Keratinocyte (primary cell): Measurements from ENCODE around the gene BARX2. TPM values are rescaled to one million over a fixed set of nuclear protein-coding genes. Genes with fewer than 3 reads are reported as not detected.

ENCODE experiments used
- DNase-seq: peaks from one replicate; pipeline ENCODE4 v3.0.0-alpha.2; 2011; ENCODE audit warnings: low read depth, missing footprints, low spot score
- FAIRE-seq: peaks from 2 replicates; lab custom pipeline; 2011; peaks lifted over from hg19 to GRCh38; lab: Jason Lieb, UNC
- H2AFZ ChIP-seq: 2 replicates; pipeline ENCODE4 v1.6.0; 2012; ENCODE audit warnings: low read length, control low read depth, inconsistent platforms; ENCODE audit not compliant: control insufficient read depth
- H3K27ac ChIP-seq: 2 replicates; pipeline ENCODE4 v1.5.1; 2011; ENCODE audit warnings: low read length; ENCODE audit not compliant: control insufficient read depth, insufficient read depth
- H3K27me3 ChIP-seq: 3 replicates; pipeline ENCODE4 v1.6.0; 2011; ENCODE audit warnings: low read length; ENCODE audit not compliant: control insufficient read depth, insufficient read depth; ENCODE audit errors: extremely low read depth
- H3K36me3 ChIP-seq, 2 experiments: 2 replicates in 1 of 2; 3 replicates in 1 of 2; pipeline ENCODE4 v1.5.1; 2011; ENCODE audit warnings: low read length in 2 of 2, mild to moderate bottlenecking in 1 of 2; ENCODE audit not compliant: control insufficient read depth in 2 of 2, insufficient read depth in 2 of 2; ENCODE audit errors: extremely low read depth in 1 of 2
- H3K4me1 ChIP-seq: 3 replicates; pipeline ENCODE4 v1.5.1; 2011; ENCODE audit warnings: low read length; ENCODE audit not compliant: control insufficient read depth, insufficient read depth; ENCODE audit errors: extremely low read depth
- H3K4me2 ChIP-seq: 3 replicates; pipeline ENCODE4 v1.6.0; 2011; ENCODE audit warnings: low read depth, low read length; ENCODE audit not compliant: control insufficient read depth, insufficient read depth; ENCODE audit errors: extremely low read depth
- H3K4me3 ChIP-seq, 3 experiments: fragments of 200-600 bp in 1 of 3; sonication (generic) in 1 of 3; 2 replicates in 2 of 3; 3 replicates in 1 of 3; pipeline ENCODE4 v1.5.1; 2011 to 2016; ENCODE audit warnings: low read length in 3 of 3, mild to moderate bottlenecking in 3 of 3, control low read depth in 2 of 3, inconsistent platforms in 1 of 3, low read depth in 1 of 3, mixed read lengths in 1 of 3, mixed run types in 1 of 3, moderate library complexity in 1 of 3; ENCODE audit not compliant: control insufficient read depth in 2 of 3, insufficient read depth in 2 of 3; ENCODE audit errors: extremely low read depth in 1 of 3
- H3K79me2 ChIP-seq: 2 replicates; pipeline ENCODE4 v1.6.0; 2012; ENCODE audit warnings: low read length; ENCODE audit not compliant: control insufficient read depth, insufficient read depth
- H3K9ac ChIP-seq: 3 replicates; pipeline ENCODE4 v1.6.0; 2011; ENCODE audit warnings: low read length; ENCODE audit not compliant: control insufficient read depth, insufficient read depth; ENCODE audit errors: extremely low read depth
- H3K9me1 ChIP-seq: 3 replicates; pipeline ENCODE4 v1.6.0; 2011; ENCODE audit warnings: low read length; ENCODE audit not compliant: control insufficient read depth, insufficient read depth; ENCODE audit errors: extremely low read depth
- H3K9me3 ChIP-seq: 2 replicates; pipeline ENCODE4 v1.5.1; 2012; ENCODE audit warnings: low read depth, low read length; ENCODE audit not compliant: control insufficient read depth
- H4K20me1 ChIP-seq: 3 replicates; pipeline ENCODE4 v1.6.0; 2011; ENCODE audit warnings: low read length; ENCODE audit not compliant: control insufficient read depth, insufficient read depth; ENCODE audit errors: extremely low read depth
- EZH2 ChIP-seq: IDR thresholded peaks from one replicate; pipeline ENCODE4 v1.6.1; 2012; ENCODE audit warnings: inconsistent platforms, mild to moderate bottlenecking, low read length, moderate library complexity
- dilution Hi-C: fragments of 300-500 bp; cut with MboI; formaldehyde crosslinking; loops from one replicate; pipeline ENCODE4 v1.7.0; 2020; ENCODE audit warnings: low sequenced_read_pairs; ENCODE audit not compliant: extremely low pct_ligation_motif_present
- polyA plus RNA-seq, 5 experiments: library from polyadenylated mRNA; depleted of rRNA in 3 of 5; stranded (reverse) in 3 of 5; stranded (forward) in 1 of 5; unstranded in 1 of 5; fragments of >200 nt; gene quantifications; 1 replicate in 1 of 5; 2 replicates in 3 of 5; 3 replicates in 1 of 5; pipeline versions ENCODE4 v1.2.1 to v1.2.3, GENCODE V29; 2011 to 2012; ENCODE audit warnings: missing spikeins in 2 of 5, low read depth in 1 of 5, low replicate concordance in 1 of 5
- TF ChIP-seq, protein P1 (sequence below), 3 experiments: IDR thresholded peaks in 1 of 3; conservative IDR thresholded peaks in 1 of 3; optimal IDR thresholded peaks in 1 of 3; 2 replicates in 2 of 3; 3 replicates in 1 of 3; pipeline versions ENCODE3 to v1.5.1; 2011; ENCODE audit warnings: low read length in 3 of 3, mild to moderate bottlenecking in 3 of 3, moderate library complexity in 2 of 3, control low read depth in 1 of 3, inconsistent platforms in 1 of 3; ENCODE audit not compliant: insufficient read depth in 2 of 3; ENCODE audit errors: extremely low read depth in 1 of 3

BARX2 gene
- polyA plus RNA-seq, 1 donor (not counting 4 experiments of a cell fraction or from before 2014, with no cell fraction given), result 0.87 TPM

DNA sequence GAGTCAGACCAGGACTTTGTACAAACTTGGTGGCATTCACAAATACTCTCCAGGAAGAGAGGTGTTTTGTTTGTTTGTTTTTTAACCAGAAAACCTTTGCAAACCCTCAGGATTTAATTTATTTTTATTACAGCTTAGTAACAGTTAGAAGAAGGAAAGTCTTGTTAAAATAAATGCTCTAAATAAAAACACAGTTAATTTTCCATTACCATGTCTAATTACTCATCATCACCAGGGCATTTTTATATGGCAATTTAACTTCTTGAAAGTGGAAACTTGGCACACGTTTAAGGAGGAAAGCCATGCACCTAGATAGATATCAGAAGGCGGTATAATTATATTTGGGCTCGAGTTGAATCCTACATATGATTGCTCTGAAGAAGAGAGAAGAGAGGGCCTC lies 7.4 kb downstream of the BARX2 start:
- dilution Hi-C loops, result no loop called here
- Histone ChIP-seq H4K20me1 (no peaks in the 10 kb centered on the region), H3K9ac (no peak overlapping the region), H3K4me3 (no peak overlapping the region), H3K9me1 (no peaks in the 10 kb centered on the region), H3K27me3 (no peaks in the 10 kb centered on the region), H3K4me1 (no peaks in the 10 kb centered on the region), H3K36me3 (no peaks in the 10 kb centered on the region), H3K9me3 (no peaks in the 10 kb centered on the region), H3K27ac (no peak overlapping the region), H3K4me2 (no peak overlapping the region), H3K79me2 (no peaks in the 10 kb centered on the region), H2AFZ (no peak overlapping the region)
- FAIRE-seq (no peak), DNase-seq (no peak)
- TF ChIP-seq EZH2, result no peak
- TF ChIP-seq, protein P1, sequence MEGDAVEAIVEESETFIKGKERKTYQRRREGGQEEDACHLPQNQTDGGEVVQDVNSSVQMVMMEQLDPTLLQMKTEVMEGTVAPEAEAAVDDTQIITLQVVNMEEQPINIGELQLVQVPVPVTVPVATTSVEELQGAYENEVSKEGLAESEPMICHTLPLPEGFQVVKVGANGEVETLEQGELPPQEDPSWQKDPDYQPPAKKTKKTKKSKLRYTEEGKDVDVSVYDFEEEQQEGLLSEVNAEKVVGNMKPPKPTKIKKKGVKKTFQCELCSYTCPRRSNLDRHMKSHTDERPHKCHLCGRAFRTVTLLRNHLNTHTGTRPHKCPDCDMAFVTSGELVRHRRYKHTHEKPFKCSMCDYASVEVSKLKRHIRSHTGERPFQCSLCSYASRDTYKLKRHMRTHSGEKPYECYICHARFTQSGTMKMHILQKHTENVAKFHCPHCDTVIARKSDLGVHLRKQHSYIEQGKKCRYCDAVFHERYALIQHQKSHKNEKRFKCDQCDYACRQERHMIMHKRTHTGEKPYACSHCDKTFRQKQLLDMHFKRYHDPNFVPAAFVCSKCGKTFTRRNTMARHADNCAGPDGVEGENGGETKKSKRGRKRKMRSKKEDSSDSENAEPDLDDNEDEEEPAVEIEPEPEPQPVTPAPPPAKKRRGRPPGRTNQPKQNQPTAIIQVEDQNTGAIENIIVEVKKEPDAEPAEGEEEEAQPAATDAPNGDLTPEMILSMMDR (optimal IDR thresholded peaks at IDR 0.05 in 1 of 3, IDR thresholded peaks at IDR 0.05 in 1 of 3, conservative IDR thresholded peaks at IDR 0.05 in 1 of 3; ENCODE audit: extremely low read depth in 1 of 3, insufficient read depth in 2 of 3, low read length in 3 of 3), result no peak

DNA sequence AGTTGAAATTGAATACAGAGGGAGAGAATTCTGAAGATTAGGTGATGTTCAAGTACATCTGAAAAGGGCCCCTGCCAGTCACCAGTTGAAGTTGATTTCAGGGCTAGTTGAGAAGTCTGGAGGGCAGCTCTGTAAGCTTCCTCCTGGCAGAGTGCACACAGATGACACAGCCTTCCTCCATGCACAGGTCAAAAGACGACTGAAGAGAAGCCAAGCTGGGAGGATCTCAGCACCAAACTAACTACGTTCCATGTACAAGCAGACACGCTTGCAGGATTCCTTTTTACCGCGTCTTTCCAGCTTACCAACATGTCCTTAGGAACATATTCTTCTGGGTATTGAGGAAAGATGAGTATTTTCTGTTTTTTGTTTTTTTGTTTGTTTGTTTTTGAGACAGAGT lies 7.9 kb downstream of the BARX2 start:
- Histone ChIP-seq H3K9me3 (no peaks in the 10 kb centered on the region), H3K36me3 (no peaks in the 10 kb centered on the region), H3K27ac (no peak overlapping the region), H3K9ac (no peak overlapping the region), H4K20me1 (no peaks in the 10 kb centered on the region), H3K9me1 (no peaks in the 10 kb centered on the region), H3K79me2 (no peaks in the 10 kb centered on the region), H3K4me3 (no peak overlapping the region), H3K4me2 (no peak overlapping the region), H3K4me1 (no peaks in the 10 kb centered on the region), H3K27me3 (no peaks in the 10 kb centered on the region), H2AFZ (no peak overlapping the region)
- dilution Hi-C loops, result no loop called here
- FAIRE-seq (no peak), DNase-seq (no peak)
- no peak for TF ChIP-seq EZH2
- TF ChIP-seq, protein P1 (optimal IDR thresholded peaks at IDR 0.05 in 1 of 3, IDR thresholded peaks at IDR 0.05 in 1 of 3, conservative IDR thresholded peaks at IDR 0.05 in 1 of 3; ENCODE audit: extremely low read depth in 1 of 3, insufficient read depth in 2 of 3, low read length in 3 of 3), result no peak
